ENCODE data around the gene MCC.

Gene MCC

DNA sequence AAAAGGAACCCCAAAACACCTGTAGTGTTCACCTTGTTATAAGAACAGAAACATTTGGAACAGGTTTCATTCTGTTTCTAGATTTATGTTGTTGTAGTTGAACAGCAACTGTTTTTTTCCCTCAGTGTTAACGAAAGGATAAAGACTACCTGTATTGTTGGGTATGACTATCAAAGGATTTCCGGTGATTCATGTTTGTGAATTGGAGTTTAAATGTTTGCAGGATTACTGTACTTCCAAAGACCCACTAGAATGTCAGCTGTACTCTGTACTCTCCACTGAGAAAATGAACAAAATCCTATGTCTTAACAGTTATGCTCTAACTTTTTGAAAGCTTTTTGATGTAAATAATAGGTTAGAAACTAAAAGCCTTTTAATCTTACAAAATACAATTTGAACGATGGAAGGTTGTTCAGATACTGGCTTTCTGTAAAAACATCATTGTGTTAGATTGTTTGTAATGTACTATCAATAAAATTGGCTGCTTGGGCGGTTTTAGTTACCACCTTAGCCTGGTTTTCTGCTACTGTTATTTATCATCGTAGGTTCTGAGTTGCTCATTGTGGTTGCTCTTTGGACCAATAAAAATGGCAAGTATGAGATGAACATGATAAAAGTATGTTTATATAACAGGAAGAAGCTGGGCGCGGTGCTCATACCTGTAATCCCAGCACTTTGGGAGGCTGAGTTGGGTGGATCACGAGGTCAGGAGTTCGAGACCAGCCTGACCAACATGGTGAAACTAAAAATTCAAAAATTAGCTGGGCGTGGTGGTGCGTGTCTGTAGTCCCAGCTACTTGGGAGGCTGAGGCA, 467.6 kb downstream of the MCC start:
- no peak overlapping the region for H3K27ac ChIP-seq (replicated peaks)

DNA sequence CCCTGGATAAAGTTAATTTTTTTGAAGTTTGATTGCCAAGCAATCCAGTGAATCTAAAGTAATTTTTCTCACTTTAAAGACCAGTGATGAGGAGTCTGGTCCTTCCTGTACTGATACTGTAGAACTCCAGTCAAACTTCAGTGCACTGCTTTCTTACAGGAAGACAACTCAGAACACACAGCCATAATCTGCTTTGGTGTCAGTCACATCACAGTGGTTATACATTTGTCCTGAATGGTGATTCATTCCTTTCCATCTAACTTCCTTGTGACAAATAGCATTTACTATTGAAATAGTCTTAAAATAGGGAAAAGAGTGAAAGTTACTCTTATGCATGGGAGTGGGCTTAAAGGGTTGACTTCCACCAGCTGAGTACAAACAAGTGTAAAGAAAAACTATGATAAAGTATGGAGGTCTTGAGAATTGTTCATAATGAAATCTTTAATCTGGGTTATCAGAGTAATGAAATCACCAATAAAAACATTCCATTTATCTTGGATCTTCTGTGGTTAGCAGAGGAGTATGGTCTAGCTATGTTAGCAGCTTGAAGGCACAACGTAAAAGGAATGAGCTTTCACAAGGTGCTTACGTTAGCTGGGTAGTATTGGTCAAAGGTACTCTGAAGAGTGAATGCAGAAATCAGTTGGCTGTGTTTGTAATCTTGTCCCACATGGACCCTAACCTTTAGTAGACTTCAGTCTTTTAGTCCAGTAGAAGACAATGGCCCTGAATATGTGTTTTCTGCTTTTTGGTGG, 470.2 kb downstream of the MCC start:
- H3K27ac ChIP-seq (replicated peaks), result no peak overlapping the region

More for the DNA sequence above, 467.6 kb downstream of the MCC start:
- no peaks in the 10 kb centered on the region for H3K27me3 ChIP-seq (ENCODE audit: insufficient read depth, poor library complexity, severe bottlenecking)
- DNase-seq (ENCODE audit: low read depth in 1 of 2, low spot score in 1 of 2), result no peak
- no peak overlapping the region for H3K4me3 ChIP-seq (replicated peaks; ENCODE audit: insufficient read depth, low read length)
- TF ChIP-seq GABPA (IDR thresholded peaks at IDR 0.05; ENCODE audit: low read depth), result no peak
- TF ChIP-seq SPI1 (IDR thresholded peaks at IDR 0.05; ENCODE audit: borderline replicate concordance, low read depth), result no peak
- TF ChIP-seq POLR2AphosphoS5 (IDR thresholded peaks at IDR 0.05; ENCODE audit: low read depth), result no peak
- TF ChIP-seq, protein P1, sequence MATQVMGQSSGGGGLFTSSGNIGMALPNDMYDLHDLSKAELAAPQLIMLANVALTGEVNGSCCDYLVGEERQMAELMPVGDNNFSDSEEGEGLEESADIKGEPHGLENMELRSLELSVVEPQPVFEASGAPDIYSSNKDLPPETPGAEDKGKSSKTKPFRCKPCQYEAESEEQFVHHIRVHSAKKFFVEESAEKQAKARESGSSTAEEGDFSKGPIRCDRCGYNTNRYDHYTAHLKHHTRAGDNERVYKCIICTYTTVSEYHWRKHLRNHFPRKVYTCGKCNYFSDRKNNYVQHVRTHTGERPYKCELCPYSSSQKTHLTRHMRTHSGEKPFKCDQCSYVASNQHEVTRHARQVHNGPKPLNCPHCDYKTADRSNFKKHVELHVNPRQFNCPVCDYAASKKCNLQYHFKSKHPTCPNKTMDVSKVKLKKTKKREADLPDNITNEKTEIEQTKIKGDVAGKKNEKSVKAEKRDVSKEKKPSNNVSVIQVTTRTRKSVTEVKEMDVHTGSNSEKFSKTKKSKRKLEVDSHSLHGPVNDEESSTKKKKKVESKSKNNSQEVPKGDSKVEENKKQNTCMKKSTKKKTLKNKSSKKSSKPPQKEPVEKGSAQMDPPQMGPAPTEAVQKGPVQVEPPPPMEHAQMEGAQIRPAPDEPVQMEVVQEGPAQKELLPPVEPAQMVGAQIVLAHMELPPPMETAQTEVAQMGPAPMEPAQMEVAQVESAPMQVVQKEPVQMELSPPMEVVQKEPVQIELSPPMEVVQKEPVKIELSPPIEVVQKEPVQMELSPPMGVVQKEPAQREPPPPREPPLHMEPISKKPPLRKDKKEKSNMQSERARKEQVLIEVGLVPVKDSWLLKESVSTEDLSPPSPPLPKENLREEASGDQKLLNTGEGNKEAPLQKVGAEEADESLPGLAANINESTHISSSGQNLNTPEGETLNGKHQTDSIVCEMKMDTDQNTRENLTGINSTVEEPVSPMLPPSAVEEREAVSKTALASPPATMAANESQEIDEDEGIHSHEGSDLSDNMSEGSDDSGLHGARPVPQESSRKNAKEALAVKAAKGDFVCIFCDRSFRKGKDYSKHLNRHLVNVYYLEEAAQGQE (IDR thresholded peaks at IDR 0.05; ENCODE audit: insufficient replicate concordance, low read depth), result no peak
- TF ChIP-seq, protein P2, sequence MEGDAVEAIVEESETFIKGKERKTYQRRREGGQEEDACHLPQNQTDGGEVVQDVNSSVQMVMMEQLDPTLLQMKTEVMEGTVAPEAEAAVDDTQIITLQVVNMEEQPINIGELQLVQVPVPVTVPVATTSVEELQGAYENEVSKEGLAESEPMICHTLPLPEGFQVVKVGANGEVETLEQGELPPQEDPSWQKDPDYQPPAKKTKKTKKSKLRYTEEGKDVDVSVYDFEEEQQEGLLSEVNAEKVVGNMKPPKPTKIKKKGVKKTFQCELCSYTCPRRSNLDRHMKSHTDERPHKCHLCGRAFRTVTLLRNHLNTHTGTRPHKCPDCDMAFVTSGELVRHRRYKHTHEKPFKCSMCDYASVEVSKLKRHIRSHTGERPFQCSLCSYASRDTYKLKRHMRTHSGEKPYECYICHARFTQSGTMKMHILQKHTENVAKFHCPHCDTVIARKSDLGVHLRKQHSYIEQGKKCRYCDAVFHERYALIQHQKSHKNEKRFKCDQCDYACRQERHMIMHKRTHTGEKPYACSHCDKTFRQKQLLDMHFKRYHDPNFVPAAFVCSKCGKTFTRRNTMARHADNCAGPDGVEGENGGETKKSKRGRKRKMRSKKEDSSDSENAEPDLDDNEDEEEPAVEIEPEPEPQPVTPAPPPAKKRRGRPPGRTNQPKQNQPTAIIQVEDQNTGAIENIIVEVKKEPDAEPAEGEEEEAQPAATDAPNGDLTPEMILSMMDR (IDR thresholded peaks at IDR 0.05; ENCODE audit: insufficient read depth, low read length), result no peak

DNA sequence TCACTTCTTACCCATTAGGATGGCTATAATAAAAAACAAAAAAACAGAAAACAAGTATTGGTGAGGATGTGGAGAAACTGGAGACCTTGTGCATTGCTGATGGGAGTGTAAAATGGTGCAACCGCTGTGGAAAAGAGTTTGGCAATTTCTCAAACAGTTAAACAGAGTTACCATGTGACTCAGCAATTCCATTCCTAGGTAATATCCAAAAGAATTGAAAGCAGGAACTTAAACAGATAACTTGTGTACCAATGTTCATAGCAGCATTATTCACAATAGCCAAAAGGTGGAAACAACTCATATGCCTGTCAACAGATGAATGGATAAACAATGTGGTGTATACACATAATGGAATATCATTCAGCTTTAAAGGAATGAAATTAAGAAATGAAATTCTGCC, 482.8 kb downstream of the MCC start:
- H3K27me3 ChIP-seq (ENCODE audit: insufficient read depth, poor library complexity, severe bottlenecking), result no peaks in the 10 kb centered on the region
- DNase-seq (ENCODE audit: low read depth in 1 of 2, low spot score in 1 of 2), result peak in 1 of 2 experiments; percentile 17
- TF ChIP-seq SPI1 (IDR thresholded peaks at IDR 0.05; ENCODE audit: borderline replicate concordance, low read depth), result no peak
- no peak overlapping the region for H3K4me3 ChIP-seq (replicated peaks; ENCODE audit: insufficient read depth, low read length)
- no peak overlapping the region; the same call in 1 of the 2 replicates for H3K27ac ChIP-seq (replicated peaks)

More for the DNA sequence above, 470.2 kb downstream of the MCC start:
- DNase-seq (ENCODE audit: low read depth in 1 of 2, low spot score in 1 of 2), result no peak
- Histone ChIP-seq H3K27me3 (ENCODE audit: insufficient read depth, poor library complexity, severe bottlenecking) (no peaks in the 10 kb centered on the region), H3K4me3 (replicated peaks; ENCODE audit: insufficient read depth, low read length) (no peak overlapping the region)
- no peak for TF ChIP-seq SPI1 (IDR thresholded peaks at IDR 0.05; ENCODE audit: borderline replicate concordance, low read depth)
- no peak for TF ChIP-seq GABPA (IDR thresholded peaks at IDR 0.05; ENCODE audit: low read depth)
- TF ChIP-seq, protein P2 (IDR thresholded peaks at IDR 0.05; ENCODE audit: insufficient read depth, low read length), result no peak
- TF ChIP-seq, protein P1 (IDR thresholded peaks at IDR 0.05; ENCODE audit: insufficient replicate concordance, low read depth), result no peak
- no peak for TF ChIP-seq POLR2AphosphoS5 (IDR thresholded peaks at IDR 0.05; ENCODE audit: low read depth)

DNA sequence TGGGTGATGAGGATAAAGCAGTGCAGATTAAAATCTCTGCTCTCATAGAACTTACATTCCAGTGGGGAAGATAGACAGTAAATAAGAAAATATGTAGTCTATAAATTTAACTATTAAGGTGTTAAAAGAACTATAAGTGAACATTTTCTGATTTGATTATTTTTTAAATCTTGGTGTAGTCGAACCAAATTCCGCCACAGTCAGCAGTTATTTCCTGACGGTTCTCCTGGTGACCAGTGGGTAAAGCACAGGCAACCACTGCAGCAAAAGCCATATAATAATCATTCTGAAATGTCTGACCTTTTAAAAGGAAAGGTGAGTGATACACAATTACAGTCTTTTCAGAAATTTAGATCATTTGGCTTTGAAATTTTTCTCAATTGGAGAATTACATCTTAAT, 484.5 kb downstream of the MCC start:
- TF ChIP-seq, protein P2 (IDR thresholded peaks at IDR 0.05; ENCODE audit: insufficient read depth, low read length), result no peak
- TF ChIP-seq POLR2AphosphoS5 (IDR thresholded peaks at IDR 0.05; ENCODE audit: low read depth) (no peak), SPI1 (IDR thresholded peaks at IDR 0.05; ENCODE audit: borderline replicate concordance, low read depth) (no peak), GABPA (IDR thresholded peaks at IDR 0.05; ENCODE audit: low read depth) (no peak)
- TF ChIP-seq, protein P1 (IDR thresholded peaks at IDR 0.05; ENCODE audit: insufficient replicate concordance, low read depth), result no peak
- Histone ChIP-seq H3K27me3 (ENCODE audit: insufficient read depth, poor library complexity, severe bottlenecking) (no peaks in the 10 kb centered on the region), H3K27ac (replicated peaks) (no peak overlapping the region), H3K4me3 (replicated peaks; ENCODE audit: insufficient read depth, low read length) (no peak overlapping the region)
- DNase-seq (ENCODE audit: low read depth in 1 of 2, low spot score in 1 of 2), result no peak
